Sigmoid colon (tissue), 3 donors: ENCODE measurements around the gene CHEK1.

ENCODE experiments used
- POLR2A ChIP-seq, 2 donors: fragments of 450-650 bp; IDR thresholded peaks; one replicate each; pipeline ENCODE4 v1.6.1; 2016; ENCODE audit warnings: antibody characterized with exemption in 2 of 2, mild to moderate bottlenecking in 2 of 2, moderate library complexity in 2 of 2
- TF ChIP-seq, protein P1 (sequence below), 4 experiments: fragments of 450-650 bp in 3 of 4; fragments of 200-600 bp in 1 of 4; IDR thresholded peaks; one replicate each; pipeline ENCODE4 v1.5.1; 2016 to 2019; ENCODE audit warnings: antibody characterized with exemption in 4 of 4, mild to moderate bottlenecking in 3 of 4, moderate library complexity in 2 of 4

DNA sequence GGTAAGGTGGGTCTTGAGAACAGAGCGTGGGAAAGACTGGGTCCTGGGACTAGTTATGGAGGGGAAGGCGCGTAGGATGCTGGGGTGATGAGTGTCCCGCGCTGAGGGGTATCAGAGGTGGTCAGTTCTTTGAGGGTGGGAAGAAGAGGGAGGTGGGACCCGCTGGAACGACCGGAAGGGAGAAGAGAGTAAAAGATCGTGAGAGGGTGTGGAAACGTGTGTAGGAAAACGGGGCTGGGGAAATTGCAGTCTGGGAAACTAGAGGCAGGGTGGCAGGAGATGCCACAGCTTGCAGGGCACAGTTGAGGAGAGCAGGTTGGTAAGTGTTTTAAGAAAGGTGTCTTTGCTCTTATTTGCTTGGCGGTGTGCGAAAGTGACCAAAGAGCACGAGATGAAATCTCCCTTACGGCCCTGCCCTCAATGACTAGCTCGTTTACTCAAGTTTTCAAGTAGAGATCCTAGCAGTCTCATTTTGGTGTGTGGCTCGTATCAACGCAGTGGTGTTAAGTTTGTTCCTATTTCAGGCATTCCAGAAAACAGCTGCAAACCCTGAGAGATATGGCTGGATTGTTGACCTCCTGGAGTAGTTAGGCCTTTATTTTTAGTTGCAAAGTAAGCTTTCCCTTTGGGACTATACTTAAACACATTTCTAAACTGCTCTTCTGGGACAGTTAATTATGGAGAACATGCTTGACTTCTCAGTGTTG is 31.7 kb upstream of the CHEK1 start:
- TF ChIP-seq, protein P1, sequence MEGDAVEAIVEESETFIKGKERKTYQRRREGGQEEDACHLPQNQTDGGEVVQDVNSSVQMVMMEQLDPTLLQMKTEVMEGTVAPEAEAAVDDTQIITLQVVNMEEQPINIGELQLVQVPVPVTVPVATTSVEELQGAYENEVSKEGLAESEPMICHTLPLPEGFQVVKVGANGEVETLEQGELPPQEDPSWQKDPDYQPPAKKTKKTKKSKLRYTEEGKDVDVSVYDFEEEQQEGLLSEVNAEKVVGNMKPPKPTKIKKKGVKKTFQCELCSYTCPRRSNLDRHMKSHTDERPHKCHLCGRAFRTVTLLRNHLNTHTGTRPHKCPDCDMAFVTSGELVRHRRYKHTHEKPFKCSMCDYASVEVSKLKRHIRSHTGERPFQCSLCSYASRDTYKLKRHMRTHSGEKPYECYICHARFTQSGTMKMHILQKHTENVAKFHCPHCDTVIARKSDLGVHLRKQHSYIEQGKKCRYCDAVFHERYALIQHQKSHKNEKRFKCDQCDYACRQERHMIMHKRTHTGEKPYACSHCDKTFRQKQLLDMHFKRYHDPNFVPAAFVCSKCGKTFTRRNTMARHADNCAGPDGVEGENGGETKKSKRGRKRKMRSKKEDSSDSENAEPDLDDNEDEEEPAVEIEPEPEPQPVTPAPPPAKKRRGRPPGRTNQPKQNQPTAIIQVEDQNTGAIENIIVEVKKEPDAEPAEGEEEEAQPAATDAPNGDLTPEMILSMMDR (IDR thresholded peaks at IDR 0.05) = no peak
- no peak for TF ChIP-seq POLR2A (IDR thresholded peaks at IDR 0.05)
